Measurements from ENCODE around the gene RBFOX2. TPM values are rescaled to one million over a fixed set of nuclear protein-coding genes. Genes with fewer than 3 reads are reported as not detected.

RBFOX2 gene
- polyA plus RNA-seq, 2 of the 4 experiments (the other 2 are of a cell fraction): 30.3 to 77.7 TPM

- no peak for DNase-seq (ENCODE audit: low read depth in 1 of 2, low spot score in 1 of 2)
- Histone ChIP-seq H3K4me1 (no peaks in the 10 kb centered on the region), H3K4me2 (no peak overlapping the region), H3K27ac (no peak overlapping the region), H3K9me3 (no peaks in the 10 kb centered on the region), H3K4me3 (no peak overlapping the region)
- POLR2A ChIA-PET: no interaction called here
- ATAC-seq: no peak
- CTCF ChIA-PET: interaction anchor here (1.0 to 2.0 kb wide), 2 partner anchors 127 to 270 kb away, joined by 3 to 6 read pairs; no protein-coding TSS in a partner anchor
- WGBS (ENCODE audit: missing lambda C conversion rate): 100% methylated on average over 1 of the region's 1 CpG
- TF ChIP-seq HDAC2 (IDR thresholded peaks at IDR 0.05) (no peak), TFCP2L1 (CRISPR knock-in tag; IDR thresholded peaks at IDR 0.05) (no peak), POLR2A (IDR thresholded peaks at IDR 0.05; ENCODE audit: low read length) (no peak), NFE2L2 (conservative IDR thresholded peaks at IDR 0.05; ENCODE audit: low read length) (no peak), NPAS2 (CRISPR knock-in tag; IDR thresholded peaks at IDR 0.05; ENCODE audit: borderline replicate concordance) (no peak), RARB (CRISPR knock-in tag; IDR thresholded peaks at IDR 0.05) (no peak), NR3C1 (IDR thresholded peaks at IDR 0.05) (no peak), ESRRA (IDR thresholded peaks at IDR 0.05; ENCODE audit: borderline replicate concordance, low read length) (no peak)
- TF ChIP-seq, protein P1, sequence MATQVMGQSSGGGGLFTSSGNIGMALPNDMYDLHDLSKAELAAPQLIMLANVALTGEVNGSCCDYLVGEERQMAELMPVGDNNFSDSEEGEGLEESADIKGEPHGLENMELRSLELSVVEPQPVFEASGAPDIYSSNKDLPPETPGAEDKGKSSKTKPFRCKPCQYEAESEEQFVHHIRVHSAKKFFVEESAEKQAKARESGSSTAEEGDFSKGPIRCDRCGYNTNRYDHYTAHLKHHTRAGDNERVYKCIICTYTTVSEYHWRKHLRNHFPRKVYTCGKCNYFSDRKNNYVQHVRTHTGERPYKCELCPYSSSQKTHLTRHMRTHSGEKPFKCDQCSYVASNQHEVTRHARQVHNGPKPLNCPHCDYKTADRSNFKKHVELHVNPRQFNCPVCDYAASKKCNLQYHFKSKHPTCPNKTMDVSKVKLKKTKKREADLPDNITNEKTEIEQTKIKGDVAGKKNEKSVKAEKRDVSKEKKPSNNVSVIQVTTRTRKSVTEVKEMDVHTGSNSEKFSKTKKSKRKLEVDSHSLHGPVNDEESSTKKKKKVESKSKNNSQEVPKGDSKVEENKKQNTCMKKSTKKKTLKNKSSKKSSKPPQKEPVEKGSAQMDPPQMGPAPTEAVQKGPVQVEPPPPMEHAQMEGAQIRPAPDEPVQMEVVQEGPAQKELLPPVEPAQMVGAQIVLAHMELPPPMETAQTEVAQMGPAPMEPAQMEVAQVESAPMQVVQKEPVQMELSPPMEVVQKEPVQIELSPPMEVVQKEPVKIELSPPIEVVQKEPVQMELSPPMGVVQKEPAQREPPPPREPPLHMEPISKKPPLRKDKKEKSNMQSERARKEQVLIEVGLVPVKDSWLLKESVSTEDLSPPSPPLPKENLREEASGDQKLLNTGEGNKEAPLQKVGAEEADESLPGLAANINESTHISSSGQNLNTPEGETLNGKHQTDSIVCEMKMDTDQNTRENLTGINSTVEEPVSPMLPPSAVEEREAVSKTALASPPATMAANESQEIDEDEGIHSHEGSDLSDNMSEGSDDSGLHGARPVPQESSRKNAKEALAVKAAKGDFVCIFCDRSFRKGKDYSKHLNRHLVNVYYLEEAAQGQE (IDR thresholded peaks at IDR 0.05): no peak
- TF ChIP-seq, protein P2, sequence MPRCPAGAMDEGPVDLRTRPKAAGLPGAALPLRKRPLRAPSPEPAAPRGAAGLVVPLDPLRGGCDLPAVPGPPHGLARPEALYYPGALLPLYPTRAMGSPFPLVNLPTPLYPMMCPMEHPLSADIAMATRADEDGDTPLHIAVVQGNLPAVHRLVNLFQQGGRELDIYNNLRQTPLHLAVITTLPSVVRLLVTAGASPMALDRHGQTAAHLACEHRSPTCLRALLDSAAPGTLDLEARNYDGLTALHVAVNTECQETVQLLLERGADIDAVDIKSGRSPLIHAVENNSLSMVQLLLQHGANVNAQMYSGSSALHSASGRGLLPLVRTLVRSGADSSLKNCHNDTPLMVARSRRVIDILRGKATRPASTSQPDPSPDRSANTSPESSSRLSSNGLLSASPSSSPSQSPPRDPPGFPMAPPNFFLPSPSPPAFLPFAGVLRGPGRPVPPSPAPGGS (IDR thresholded peaks at IDR 0.05): no peak
- TF ChIP-seq, protein P3, sequence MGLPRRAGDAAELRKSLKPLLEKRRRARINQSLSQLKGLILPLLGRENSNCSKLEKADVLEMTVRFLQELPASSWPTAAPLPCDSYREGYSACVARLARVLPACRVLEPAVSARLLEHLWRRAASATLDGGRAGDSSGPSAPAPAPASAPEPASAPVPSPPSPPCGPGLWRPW (IDR thresholded peaks at IDR 0.05): no peak
- TF ChIP-seq, protein P4, sequence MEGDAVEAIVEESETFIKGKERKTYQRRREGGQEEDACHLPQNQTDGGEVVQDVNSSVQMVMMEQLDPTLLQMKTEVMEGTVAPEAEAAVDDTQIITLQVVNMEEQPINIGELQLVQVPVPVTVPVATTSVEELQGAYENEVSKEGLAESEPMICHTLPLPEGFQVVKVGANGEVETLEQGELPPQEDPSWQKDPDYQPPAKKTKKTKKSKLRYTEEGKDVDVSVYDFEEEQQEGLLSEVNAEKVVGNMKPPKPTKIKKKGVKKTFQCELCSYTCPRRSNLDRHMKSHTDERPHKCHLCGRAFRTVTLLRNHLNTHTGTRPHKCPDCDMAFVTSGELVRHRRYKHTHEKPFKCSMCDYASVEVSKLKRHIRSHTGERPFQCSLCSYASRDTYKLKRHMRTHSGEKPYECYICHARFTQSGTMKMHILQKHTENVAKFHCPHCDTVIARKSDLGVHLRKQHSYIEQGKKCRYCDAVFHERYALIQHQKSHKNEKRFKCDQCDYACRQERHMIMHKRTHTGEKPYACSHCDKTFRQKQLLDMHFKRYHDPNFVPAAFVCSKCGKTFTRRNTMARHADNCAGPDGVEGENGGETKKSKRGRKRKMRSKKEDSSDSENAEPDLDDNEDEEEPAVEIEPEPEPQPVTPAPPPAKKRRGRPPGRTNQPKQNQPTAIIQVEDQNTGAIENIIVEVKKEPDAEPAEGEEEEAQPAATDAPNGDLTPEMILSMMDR (IDR thresholded peaks at IDR 0.05): no peak
- no peak for FAIRE-seq
Observed at GRCh38 chr22:35795476-35795875, 233.1 kb downstream of the RBFOX2 start.

DNA sequence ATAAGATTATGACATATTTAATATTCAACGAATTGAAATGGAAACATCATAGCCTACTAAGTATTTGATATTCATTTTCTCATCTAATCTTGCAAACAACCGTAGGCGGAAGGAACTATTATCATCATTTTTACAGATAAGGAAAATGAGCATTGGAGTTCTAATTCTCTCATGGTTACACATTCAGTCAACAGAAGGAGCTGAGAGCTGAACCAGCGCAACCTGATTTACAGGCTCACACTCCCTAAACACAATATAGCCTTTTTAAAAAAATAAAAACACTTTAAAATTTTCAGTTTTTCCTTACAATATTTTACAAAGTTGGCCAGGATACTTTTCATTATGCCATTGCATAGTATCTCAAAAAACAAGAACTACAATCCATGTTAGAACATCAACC lies 236.1 kb downstream of the RBFOX2 start:
- CTCF ChIA-PET: no interaction called here

More for the DNA sequence above, 236.1 kb downstream of the RBFOX2 start:
- no peak for DNase-seq (ENCODE audit: low read depth in 1 of 2, low spot score in 1 of 2)
- WGBS (ENCODE audit: missing lambda C conversion rate): 88% methylated on average over 4 of the region's 4 CpGs
- POLR2A ChIA-PET: no interaction called here
- Histone ChIP-seq H3K4me2 (no peak overlapping the region), H3K4me1 (no peaks in the 10 kb centered on the region), H3K4me3 (no peak overlapping the region), H3K27ac (no peak overlapping the region), H3K9me3 (no peaks in the 10 kb centered on the region)
- FAIRE-seq: no peak
- TF ChIP-seq NPAS2 (CRISPR knock-in tag; IDR thresholded peaks at IDR 0.05; ENCODE audit: borderline replicate concordance) (no peak), RNF2 (IDR thresholded peaks at IDR 0.05; ENCODE audit: borderline replicate concordance, low read depth) (no peak), FOXS1 (CRISPR knock-in tag; IDR thresholded peaks at IDR 0.05) (no peak), KDM1A (IDR thresholded peaks at IDR 0.05; ENCODE audit: low read depth) (no peak), CHD2 (IDR thresholded peaks at IDR 0.05; ENCODE audit: low read length, partially characterized antibody) (no peak), FOSB (CRISPR knock-in tag; IDR thresholded peaks at IDR 0.05) (no peak), ATOH8 (CRISPR knock-in tag; IDR thresholded peaks at IDR 0.05; ENCODE audit: low read depth) (no peak), POLR2A (IDR thresholded peaks at IDR 0.05; ENCODE audit: low read length) (no peak), ZFP36 (IDR thresholded peaks at IDR 0.05; ENCODE audit: borderline replicate concordance, partially characterized antibody) (no peak), MAFK (IDR thresholded peaks at IDR 0.05; ENCODE audit: partially characterized antibody) (no peak), HOXA7 (CRISPR knock-in tag; IDR thresholded peaks at IDR 0.05) (no peak), CBX8 (IDR thresholded peaks at IDR 0.05) (no peak), FOSL2 (IDR thresholded peaks at IDR 0.05) (no peak), FOSL2 (CRISPR knock-in tag; IDR thresholded peaks at IDR 0.05) (no peak), SMC3 (IDR thresholded peaks at IDR 0.05) (no peak), USF2 (IDR thresholded peaks at IDR 0.05) (no peak), CHD4 (IDR thresholded peaks at IDR 0.05; ENCODE audit: borderline replicate concordance) (no peak)
- TF ChIP-seq, protein P1 (IDR thresholded peaks at IDR 0.05): no peak
- no peak for ATAC-seq
